ENCODE data around the gene CDH13.

The CDH13 gene

GRCh38 chr16:82653550-82654511 lies 27.1 kb downstream of the CDH13 start:
- DNase-seq: no peak

- DNase-seq: no peak
These were observed 28.4 kb downstream of the CDH13 start for GRCh38 chr16:82655072-82655714.

- no peak for DNase-seq
These were observed 29.1 kb downstream of the CDH13 start for GRCh38 chr16:82655720-82656490.

- DNase-seq: no peak
These were observed 30.5 kb downstream of the CDH13 start for GRCh38 chr16:82657239-82657638.

GRCh38 chr16:82657786-82658185 lies 31.0 kb downstream of the CDH13 start:
- no peak for DNase-seq

GRCh38 chr16:82658796-82659195 lies 32.0 kb downstream of the CDH13 start:
- no peak for DNase-seq

- no peak for DNase-seq
These were observed 33.4 kb downstream of the CDH13 start for GRCh38 chr16:82660075-82660645.

GRCh38 chr16:82660966-82661365 lies 34.2 kb downstream of the CDH13 start:
- no peak for DNase-seq

- DNase-seq: no peak
These were observed 37.4 kb downstream of the CDH13 start for GRCh38 chr16:82664181-82664580.

GRCh38 chr16:82665025-82665424 lies 38.3 kb downstream of the CDH13 start:
- DNase-seq: no peak

GRCh38 chr16:82667437-82667836 lies 40.7 kb downstream of the CDH13 start:
- DNase-seq: no peak

- DNase-seq: no peak
These were observed 41.3 kb downstream of the CDH13 start for GRCh38 chr16:82668094-82668493.

- no peak for DNase-seq
These were observed 45.0 kb downstream of the CDH13 start for GRCh38 chr16:82671741-82672140.

- DNase-seq: no peak
These were observed 45.9 kb downstream of the CDH13 start for GRCh38 chr16:82672676-82673075.

GRCh38 chr16:82675300-82675699 lies 48.5 kb downstream of the CDH13 start:
- DNase-seq: no peak

- no peak for DNase-seq
These were observed 54.8 kb downstream of the CDH13 start for GRCh38 chr16:82681592-82681991.

- DNase-seq: no peak
These were observed 56.0 kb downstream of the CDH13 start for GRCh38 chr16:82682767-82683166.

GRCh38 chr16:82684256-82684655 lies 57.5 kb downstream of the CDH13 start:
- no peak for DNase-seq

GRCh38 chr16:82685526-82685925 lies 58.8 kb downstream of the CDH13 start:
- no peak for DNase-seq

GRCh38 chr16:82694239-82694874 lies 67.6 kb downstream of the CDH13 start:
- no peak for DNase-seq

- no peak for DNase-seq
These were observed 69.0 kb downstream of the CDH13 start for GRCh38 chr16:82695806-82696205.

- DNase-seq: no peak
These were observed 72.5 kb downstream of the CDH13 start for GRCh38 chr16:82699260-82699659.
